Gastroesophageal sphincter (tissue), 4 donors: ENCODE results near the gene TPM3. TPM values are rescaled to one million over a fixed set of nuclear protein-coding genes. Genes with fewer than 3 reads are reported as not detected.
A peak's percentile ranks its signal among the peaks of the same experiment; 100 is the strongest.

Source experiments
- ATAC-seq: fragments of 150-250 bp; one replicate; pipeline ENCODE4 v1.9.1; 2016; ENCODE audit warnings: mild to moderate bottlenecking, moderate library complexity
- H3K27ac ChIP-seq, 4 donors: fragments of 200-600 bp; sonication (generic) in 3 of 4; 1 replicate in 3 of 4; 2 replicates in 1 of 4; pipeline ENCODE4 v1.5.1; 2016 to 2019
- H3K27me3 ChIP-seq: fragments of 200-600 bp; sonication (generic); one replicate; pipeline ENCODE4 v1.5.1; 2019
- H3K36me3 ChIP-seq, 2 donors: fragments of 200-600 bp; sonication (generic); one replicate each; pipeline ENCODE4 v1.5.1; 2019; ENCODE audit warnings: control low read depth in 1 of 2
- H3K4me1 ChIP-seq, 3 donors: fragments of 200-600 bp; sonication (generic); 1 replicate in 2 of 3; 2 replicates in 1 of 3; pipeline ENCODE4 v1.5.1; 2016 to 2019; ENCODE audit warnings: control low read depth in 2 of 3
- H3K4me3 ChIP-seq, 2 donors: fragments of 200-600 bp; sonication (generic); one replicate each; pipeline ENCODE4 v1.5.1; 2019; ENCODE audit warnings: mild to moderate bottlenecking in 1 of 2, moderate library complexity in 1 of 2
- H3K9me3 ChIP-seq, 3 donors: fragments of 200-600 bp; sonication (generic); one replicate each; pipeline ENCODE4 v1.5.1; 2017 to 2019; ENCODE audit warnings: control low read depth in 2 of 3
- EP300 ChIP-seq: sonication (generic); formaldehyde crosslinking; IDR thresholded peaks from one replicate; pipeline ENCODE4 v1.6.1; 2017; ENCODE audit warnings: antibody characterized with exemption, mild to moderate bottlenecking
- POLR2A ChIP-seq, 2 donors: fragments of 450-650 bp; IDR thresholded peaks; one replicate each; pipeline ENCODE4 v1.6.1; 2017; ENCODE audit warnings: antibody characterized with exemption in 2 of 2, mild to moderate bottlenecking in 2 of 2, moderate library complexity in 1 of 2
- POLR2AphosphoS5 ChIP-seq: sonication (generic); formaldehyde crosslinking; IDR thresholded peaks from one replicate; pipeline ENCODE4 v1.6.1; 2017; ENCODE audit warnings: antibody characterized with exemption
- WGBS, 2 donors: methylation state at CpG; one replicate each; pipeline ENCODE4 v1.1.5; 2018; ENCODE audit warnings: low coverage in 1 of 2; 5-methylcytosine and 5-hydroxymethylcytosine counted together
- total RNA-seq, 4 donors: library from RNA; depleted of rRNA; stranded (reverse); fragments of >200 nt; gene quantifications; one replicate each; pipeline ENCODE4 v1.1.0, GENCODE V29; 2016
- TF ChIP-seq, protein P1 (sequence below), 4 experiments: fragments of 200-600 bp in 2 of 4; fragments of 450-650 bp in 2 of 4; sonication (generic) in 1 of 4; IDR thresholded peaks; one replicate each; pipeline ENCODE4 v1.5.1; 2017 to 2019; ENCODE audit warnings: antibody characterized with exemption in 4 of 4, mild to moderate bottlenecking in 2 of 4, moderate library complexity in 2 of 4

TPM3 gene
- 100 to 1,000 TPM in 3 of 4 donors, 10 to 100 TPM in 1; 95.9 to 275 (median 151) TPM for total RNA-seq

DNA sequence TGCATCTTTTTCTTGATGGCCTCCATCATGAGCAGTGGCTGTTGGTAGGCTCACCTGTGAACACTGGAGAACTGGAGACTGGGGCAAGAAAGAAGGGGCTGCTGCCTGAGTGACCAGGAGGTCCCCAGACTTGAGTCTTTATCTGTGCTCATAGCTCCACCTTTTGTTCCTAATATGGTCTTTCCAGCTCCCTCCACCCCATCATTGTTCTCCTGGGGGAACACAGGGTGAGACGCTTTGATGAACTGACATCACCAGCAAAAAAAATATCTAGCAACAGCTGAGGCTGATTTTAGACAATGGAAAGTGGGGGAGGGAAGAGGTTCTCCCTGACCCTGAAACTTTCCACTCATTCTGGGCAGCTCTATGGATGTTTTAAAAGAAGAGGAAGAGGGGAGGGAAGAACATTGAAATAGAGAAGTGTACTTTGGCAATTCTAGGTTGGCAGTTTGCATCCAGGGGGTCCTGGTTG lies at the start of gene TPM3:
TPM3 (minus strand) TSS at position 111 of the 472 bp plus-strand sequence; CDS start at position 29, 82 bp downstream.
- Histone ChIP-seq H3K4me3 (no peak within 1 kb of the TSS), H3K4me1 (peaks cover 0 to 9% (median 0%) of the 10 kb centered on the region in 3 donors), H3K27me3 (no peaks in the 10 kb centered on the region), H3K27ac (peak within 1 kb of the TSS in 3 of 4 donors; percentile 26 to 58 (median 53)), H3K9me3 (no peaks in the 10 kb centered on the region), H3K36me3 (no peaks in the 10 kb centered on the region)
- TF ChIP-seq, protein P1, sequence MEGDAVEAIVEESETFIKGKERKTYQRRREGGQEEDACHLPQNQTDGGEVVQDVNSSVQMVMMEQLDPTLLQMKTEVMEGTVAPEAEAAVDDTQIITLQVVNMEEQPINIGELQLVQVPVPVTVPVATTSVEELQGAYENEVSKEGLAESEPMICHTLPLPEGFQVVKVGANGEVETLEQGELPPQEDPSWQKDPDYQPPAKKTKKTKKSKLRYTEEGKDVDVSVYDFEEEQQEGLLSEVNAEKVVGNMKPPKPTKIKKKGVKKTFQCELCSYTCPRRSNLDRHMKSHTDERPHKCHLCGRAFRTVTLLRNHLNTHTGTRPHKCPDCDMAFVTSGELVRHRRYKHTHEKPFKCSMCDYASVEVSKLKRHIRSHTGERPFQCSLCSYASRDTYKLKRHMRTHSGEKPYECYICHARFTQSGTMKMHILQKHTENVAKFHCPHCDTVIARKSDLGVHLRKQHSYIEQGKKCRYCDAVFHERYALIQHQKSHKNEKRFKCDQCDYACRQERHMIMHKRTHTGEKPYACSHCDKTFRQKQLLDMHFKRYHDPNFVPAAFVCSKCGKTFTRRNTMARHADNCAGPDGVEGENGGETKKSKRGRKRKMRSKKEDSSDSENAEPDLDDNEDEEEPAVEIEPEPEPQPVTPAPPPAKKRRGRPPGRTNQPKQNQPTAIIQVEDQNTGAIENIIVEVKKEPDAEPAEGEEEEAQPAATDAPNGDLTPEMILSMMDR (IDR thresholded peaks at IDR 0.05), result no peak
- TF ChIP-seq EP300 (no peak), POLR2A (IDR thresholded peaks at IDR 0.05) (no peak), POLR2AphosphoS5 (no peak)
- WGBS, 2 donors, result 20% methylated on average over 1 of the region's 1 CpG
- ATAC-seq, result no peak

DNA sequence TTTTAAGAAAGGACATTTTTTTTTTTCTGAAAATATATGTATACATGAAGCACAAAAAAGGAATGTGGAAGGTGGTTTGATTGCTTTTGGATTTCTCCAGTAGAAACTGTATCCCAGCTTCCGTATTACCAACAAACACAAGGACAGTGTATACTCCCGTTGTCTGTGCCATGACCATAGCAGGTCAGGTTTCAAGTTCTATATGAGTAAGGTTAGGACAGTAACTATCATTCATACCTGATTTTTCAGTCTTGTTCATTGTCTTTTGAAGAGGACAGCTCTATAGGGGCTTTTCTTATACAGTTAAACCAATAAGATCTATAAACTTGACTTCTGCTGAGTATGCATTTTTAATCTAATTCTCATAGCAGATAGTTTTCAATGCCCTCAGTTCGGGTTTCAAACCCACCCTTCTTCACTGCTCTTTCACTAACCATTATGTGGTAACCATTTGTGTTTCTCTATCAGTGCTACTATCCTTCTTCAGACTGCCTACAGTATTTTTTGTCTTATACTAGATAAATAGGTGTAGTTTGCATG lies 48.5 kb upstream of the TPM3 start:
- ATAC-seq, result no peak
- Histone ChIP-seq H3K4me1 (peaks cover 0 to 7% (median 0%) of the 10 kb centered on the region in 3 donors), H3K27ac (no peak overlapping the region), H3K27me3 (no peaks in the 10 kb centered on the region), H3K36me3 (peaks cover 7 to 98% of the 10 kb centered on the region in 2 donors), H3K9me3 (no peaks in the 10 kb centered on the region), H3K4me3 (no peak overlapping the region)
- TF ChIP-seq EP300 (no peak), POLR2A (IDR thresholded peaks at IDR 0.05) (no peak), POLR2AphosphoS5 (no peak)
- TF ChIP-seq, protein P1 (IDR thresholded peaks at IDR 0.05), result no peak
- WGBS, 2 donors, result 86 to 87% methylated on average over 3 of the region's 3 CpGs

DNA sequence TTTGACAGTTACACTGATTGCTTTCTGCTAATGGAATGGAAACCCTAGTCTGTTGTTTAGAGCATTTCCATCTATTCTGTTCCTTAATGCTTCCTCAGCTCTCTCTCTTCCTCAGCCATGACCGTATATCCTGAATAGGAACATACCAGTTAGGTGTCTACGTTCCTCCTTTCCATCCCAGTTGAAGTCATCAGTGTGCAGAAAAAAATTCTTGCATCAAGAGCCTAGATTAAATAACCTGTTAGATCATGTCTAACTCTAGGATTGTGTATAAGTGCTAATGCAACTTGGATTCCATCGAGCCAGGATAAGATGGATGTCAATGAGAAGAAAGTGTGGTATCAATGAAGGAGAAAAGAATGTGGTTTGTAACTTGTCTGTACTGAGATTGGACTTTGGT lies 47.6 kb upstream of the TPM3 start:
- no peaks in the 10 kb centered on the region for H3K27me3 ChIP-seq
- TF ChIP-seq, protein P1 (IDR thresholded peaks at IDR 0.05), result no peak
- no peak for TF ChIP-seq POLR2A (IDR thresholded peaks at IDR 0.05)
- no peak for TF ChIP-seq EP300
- TF ChIP-seq POLR2AphosphoS5, result no peak
- H3K4me3 ChIP-seq, result no peak overlapping the region
- 68 to 81% methylated on average over 3 of the region's 3 CpGs for WGBS, 2 donors
- H3K4me1 ChIP-seq, result peaks cover 0 to 7% (median 0%) of the 10 kb centered on the region in 3 donors
- no peak for ATAC-seq
- H3K9me3 ChIP-seq, result no peaks in the 10 kb centered on the region
- H3K27ac ChIP-seq, result no peak overlapping the region
- H3K36me3 ChIP-seq, result peaks cover 3 to 98% of the 10 kb centered on the region in 2 donors

DNA sequence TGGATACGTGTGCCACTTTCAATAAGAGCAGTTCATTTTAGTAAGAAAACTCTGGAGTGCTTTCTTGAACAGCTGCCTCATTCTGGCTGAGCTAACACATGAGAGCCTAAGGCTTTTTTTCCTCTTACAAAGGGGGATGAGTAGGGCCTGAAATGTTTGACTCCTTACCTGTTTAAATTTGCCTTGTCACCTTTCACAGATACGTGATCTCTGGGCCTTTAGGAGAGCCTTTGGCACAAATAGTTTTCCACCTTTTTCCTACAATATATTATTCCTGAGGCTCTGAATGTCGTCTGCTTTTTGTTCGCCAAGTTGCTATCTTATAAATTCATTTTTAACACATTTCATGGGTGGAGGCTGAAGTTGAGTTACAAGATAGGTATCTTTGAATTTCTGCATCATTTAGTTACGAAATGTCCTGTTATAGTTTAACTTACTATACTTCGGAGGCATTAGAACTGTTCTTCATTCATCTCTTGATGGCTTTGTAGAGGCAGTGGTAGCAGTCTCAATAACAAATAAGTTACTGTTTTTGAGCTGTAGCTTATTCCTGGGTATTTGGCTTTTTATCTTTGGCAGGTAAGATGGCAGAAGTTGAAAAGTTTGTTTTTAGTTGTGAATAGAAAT lies 46.1 kb upstream of the TPM3 start:
- Histone ChIP-seq H3K36me3 (peaks cover 0 to 98% of the 10 kb centered on the region in 2 donors), H3K9me3 (no peaks in the 10 kb centered on the region), H3K4me1 (peaks cover 0 to 7% (median 0%) of the 10 kb centered on the region in 3 donors), H3K27me3 (no peaks in the 10 kb centered on the region), H3K4me3 (no peak overlapping the region), H3K27ac (no peak overlapping the region)
- ATAC-seq, result no peak
- 84 to 89% methylated on average over 6 of the region's 6 CpGs for WGBS, 2 donors
- no peak for TF ChIP-seq EP300
- TF ChIP-seq POLR2A (IDR thresholded peaks at IDR 0.05), result no peak
- no peak for TF ChIP-seq POLR2AphosphoS5
- TF ChIP-seq, protein P1 (IDR thresholded peaks at IDR 0.05), result no peak

DNA sequence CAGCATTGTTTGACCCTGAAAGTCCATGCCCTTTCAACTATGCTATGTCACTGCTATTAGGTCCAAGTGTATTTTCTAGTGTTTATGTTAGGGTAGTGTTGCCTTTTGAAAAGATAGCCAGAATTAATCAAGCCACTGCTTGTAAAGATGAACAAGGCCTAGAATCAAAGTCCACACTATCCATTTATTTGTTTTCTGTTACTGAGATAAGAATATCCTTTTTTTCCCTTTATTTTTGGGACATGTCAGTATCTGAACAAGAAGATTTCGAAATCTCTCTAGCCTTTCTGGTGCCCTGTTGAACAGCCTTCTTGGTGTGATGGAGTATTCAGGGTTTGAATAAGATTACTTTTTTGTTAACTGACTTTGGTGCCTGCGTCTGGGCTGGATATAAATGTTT lies 45.5 kb upstream of the TPM3 start:
- H3K36me3 ChIP-seq, result peaks cover 0 to 98% of the 10 kb centered on the region in 2 donors
- H3K4me1 ChIP-seq, result peaks cover 0 to 7% (median 0%) of the 10 kb centered on the region in 3 donors
- H3K4me3 ChIP-seq, result no peak overlapping the region
- no peak overlapping the region for H3K27ac ChIP-seq
- ATAC-seq, result no peak
- no peaks in the 10 kb centered on the region for H3K27me3 ChIP-seq
- WGBS, 2 donors, result 73 to 90% methylated on average over 2 of the region's 2 CpGs
- no peak for TF ChIP-seq EP300
- no peak for TF ChIP-seq POLR2A (IDR thresholded peaks at IDR 0.05)
- TF ChIP-seq, protein P1 (IDR thresholded peaks at IDR 0.05), result no peak
- no peak for TF ChIP-seq POLR2AphosphoS5
- H3K9me3 ChIP-seq, result no peaks in the 10 kb centered on the region
